COLO829 (cell line): ENCODE results near the gene ACTR1B.
"Not testable (repeated sequence)": the region's sequence is repeated elsewhere in the genome, so short reads cannot be mapped to it uniquely, and the experiment has no call there.

ENCODE experiments used
- DNase-seq: peaks from one replicate; pipeline ENCODE4 v3.0.0; 2012; ENCODE audit warnings: low spot score

ACTR1B gene

DNA sequence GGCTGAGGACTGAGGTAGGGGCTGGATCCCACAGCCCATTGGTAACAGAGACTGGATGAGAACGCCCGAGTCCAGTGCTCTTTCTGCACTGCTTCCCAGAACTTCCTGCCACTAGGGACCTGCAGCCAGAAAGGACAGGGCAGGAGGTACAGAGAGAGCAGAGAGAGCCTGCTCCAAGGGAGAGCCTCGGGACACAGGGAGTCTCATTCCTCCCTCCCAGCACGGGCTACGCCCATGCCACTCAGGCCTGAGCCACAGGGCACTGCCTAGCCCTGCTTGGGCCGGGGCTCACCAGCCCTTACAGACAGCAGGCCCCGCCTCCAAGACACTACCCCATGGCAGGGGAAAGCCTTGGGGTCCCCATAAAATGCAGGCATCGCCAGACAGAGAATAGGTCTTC lies 48.1 kb downstream of the ACTR1B start:
- DNase-seq: not testable (repeated sequence)

GRCh38 chr2:97611895-97612294 lies 51.9 kb downstream of the ACTR1B start:
- DNase-seq: not testable (repeated sequence)

DNA sequence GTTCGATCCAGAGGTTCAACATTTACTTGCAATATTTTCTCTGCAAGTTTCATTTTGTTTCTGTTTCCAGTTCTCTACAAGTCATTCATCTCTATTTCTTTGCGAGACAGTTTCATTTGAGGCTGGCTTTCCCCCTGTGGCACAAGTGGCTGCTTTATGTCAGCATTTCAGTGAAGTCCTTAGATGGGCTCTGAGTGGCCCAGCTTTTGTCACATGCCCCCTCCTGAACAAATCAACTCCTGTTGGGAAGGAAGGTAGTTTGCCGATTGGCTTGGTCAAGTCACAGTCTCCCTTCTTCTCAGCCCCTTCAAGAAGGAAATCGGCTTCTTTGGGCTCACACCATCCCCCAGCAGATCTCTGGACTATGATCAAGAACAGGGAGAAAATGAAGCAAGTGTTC lies 55.1 kb downstream of the ACTR1B start:
- not testable (repeated sequence) for DNase-seq
